HG03064 (cell line): ENCODE results near the gene LDB3.
"Not testable (repeated sequence)": the region's sequence is repeated elsewhere in the genome, so short reads cannot be mapped to it uniquely, and the experiment has no call there.

ENCODE experiments used
- ATAC-seq: cut with Tn5 transposase; IDR thresholded peaks from one replicate; pipeline ENCODE4 v1.9.1; 2021; ENCODE audit warnings: low read depth; ENCODE audit not compliant: unreplicated experiment

LDB3 gene

DNA sequence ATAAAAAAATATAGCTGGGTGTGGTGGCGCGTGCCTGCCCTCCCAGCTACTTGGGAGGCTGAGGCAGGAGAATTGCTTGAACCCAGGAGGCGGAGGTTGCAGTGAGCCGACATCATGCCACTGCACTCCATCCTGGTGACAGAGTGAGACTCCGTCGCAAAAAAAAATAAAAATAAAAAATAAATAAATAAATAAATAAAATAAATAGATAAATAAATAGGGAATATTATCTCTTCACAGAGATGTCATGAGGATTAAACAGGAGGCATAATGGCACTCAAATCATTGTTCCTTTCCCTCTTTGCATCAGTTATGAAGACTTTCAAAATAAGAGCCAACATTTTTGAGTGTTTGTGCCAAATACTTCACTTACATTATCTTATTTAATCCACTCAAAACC lies 56.1 kb downstream of the LDB3 start:
- ATAC-seq = no peak

DNA sequence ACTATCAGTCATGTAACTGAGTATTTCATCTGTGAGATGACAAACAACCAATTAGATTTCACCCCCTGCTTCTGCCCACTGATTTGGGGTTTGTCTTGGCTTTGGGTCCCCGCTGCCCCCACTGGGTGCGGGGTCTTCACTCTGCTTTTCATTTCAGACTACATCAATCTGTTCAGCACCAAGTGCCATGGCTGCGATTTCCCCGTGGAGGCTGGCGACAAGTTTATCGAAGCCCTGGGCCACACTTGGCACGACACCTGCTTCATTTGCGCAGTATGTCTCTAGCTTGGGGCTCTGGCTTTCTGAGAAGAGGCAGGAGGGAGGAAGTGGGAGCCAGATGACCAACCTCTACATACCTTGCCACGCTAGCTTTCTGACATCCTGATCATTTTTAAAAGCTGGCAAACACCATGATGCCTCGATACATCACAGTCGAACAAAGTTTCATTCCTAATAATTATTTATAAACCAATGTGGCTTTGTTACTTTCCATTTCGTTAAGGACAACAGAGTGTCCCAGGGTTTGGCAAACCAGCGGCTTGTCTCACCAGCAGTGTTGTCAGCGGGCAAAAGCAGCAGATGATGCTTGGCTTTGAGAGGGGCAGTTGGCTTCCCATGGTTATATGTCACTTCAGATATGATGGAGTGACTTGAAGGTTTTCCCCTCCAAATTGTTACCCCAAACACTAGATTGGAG lies 57.8 kb downstream of the LDB3 start:
- ATAC-seq = no peak

GRCh38 chr10:86726677-86726999 lies 58.3 kb downstream of the LDB3 start:
- ATAC-seq = no peak

- no peak for ATAC-seq
Observed at GRCh38 chr10:86727470-86727869, 59.2 kb downstream of the LDB3 start.

DNA sequence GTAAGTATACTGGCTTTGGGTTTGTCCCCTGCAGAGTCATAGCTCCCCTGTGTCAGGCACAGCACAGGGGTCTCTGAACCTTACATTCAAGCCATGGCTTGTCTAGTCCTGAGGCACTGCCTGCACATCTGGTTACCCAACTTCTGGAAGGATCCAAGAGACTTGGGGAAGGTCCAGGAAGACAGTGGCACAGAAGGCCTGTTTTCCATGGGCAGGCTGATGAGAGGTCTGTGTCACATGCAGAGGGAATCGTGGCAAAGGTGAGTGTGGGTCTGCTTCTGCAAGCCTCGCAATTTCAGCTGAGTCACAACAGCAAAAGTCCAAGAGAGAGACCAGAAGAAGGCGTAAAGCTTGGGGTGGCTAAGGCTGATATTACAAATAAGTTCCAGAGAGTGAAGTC lies 59.7 kb downstream of the LDB3 start:
- ATAC-seq = no peak

- ATAC-seq = no peak
Observed at GRCh38 chr10:86729677-86730076, 61.4 kb downstream of the LDB3 start.

- no peak for ATAC-seq
Observed at GRCh38 chr10:86730227-86730626, 61.9 kb downstream of the LDB3 start.

DNA sequence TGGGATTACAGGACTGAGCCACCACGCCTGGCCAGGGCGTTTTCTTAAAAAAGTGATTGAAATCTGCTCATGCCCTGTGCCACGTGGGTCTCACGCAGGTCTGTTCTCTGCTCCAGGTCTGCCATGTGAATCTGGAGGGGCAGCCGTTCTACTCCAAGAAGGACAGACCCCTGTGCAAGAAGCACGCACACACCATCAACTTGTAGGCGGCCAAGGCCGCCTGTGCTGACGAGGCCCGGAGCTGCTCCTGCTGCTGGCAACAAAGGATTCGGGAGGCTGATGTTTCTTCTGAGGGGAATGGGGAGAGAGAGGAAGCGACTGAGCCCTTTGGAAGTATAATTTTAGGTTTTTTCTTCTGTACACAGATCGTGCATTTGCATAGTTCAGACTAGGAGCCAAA lies 64.5 kb downstream of the LDB3 start:
- ATAC-seq = no peak

DNA sequence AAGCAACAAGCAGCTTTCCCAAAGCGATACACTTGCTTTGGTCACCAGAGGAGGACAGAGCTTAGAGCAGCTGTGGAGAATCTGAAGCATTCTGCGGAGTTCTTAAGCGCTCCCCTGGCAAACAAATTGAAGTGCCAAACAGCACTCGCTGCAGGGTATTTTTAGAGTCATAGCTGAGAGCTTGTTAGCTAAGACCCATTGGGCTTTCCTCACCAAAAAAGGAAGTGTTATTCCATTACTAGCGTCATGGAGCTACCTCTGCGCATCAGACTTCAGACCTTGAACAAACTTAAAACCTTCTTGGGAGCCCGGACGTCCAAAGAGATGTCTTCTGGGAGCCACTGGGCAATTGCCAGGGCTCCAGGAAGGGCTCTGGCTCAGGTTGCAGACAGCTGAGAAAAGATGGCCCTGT lies 65.0 kb downstream of the LDB3 start:
- ATAC-seq = no peak

DNA sequence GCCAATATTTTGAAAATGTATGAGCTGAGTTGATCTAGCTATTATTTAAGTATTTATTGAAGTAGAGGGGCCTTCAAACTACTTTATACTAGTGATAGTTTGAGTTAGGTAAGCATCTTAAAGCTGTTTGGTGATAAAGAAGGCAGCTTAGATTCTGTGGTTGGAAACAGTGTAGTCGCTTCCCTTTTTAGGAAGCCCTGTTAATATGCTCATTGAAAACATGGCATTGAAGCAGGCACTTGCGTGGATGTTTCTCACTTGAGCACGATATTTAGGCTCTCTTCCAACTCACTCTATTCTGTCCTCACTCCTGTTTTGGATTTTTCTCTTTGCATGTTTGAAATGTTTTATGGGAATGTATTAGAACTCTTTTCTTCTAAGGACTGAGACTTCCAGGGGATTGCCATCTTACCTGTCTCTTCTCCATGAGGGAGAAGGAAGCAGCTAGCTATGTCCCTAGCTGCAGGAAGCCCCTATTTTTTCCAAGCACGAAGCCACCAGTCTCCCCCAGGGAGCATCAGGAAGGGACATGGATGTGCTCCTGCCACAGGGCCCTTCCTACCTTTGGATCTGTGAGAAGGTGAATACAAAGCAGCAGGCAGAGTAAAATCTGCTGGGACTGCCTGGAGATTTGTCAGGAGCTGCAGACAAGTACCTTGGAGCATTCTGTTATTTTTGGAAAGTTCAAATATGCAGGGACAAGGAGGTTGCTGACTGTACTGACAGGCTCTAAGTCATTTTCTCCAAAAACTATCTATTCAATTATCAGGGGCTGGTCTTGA lies 66.1 kb downstream of the LDB3 start:
- ATAC-seq = no peak

GRCh38 chr10:86735278-86735677 lies 67.0 kb downstream of the LDB3 start:
- not testable (repeated sequence) for ATAC-seq

DNA sequence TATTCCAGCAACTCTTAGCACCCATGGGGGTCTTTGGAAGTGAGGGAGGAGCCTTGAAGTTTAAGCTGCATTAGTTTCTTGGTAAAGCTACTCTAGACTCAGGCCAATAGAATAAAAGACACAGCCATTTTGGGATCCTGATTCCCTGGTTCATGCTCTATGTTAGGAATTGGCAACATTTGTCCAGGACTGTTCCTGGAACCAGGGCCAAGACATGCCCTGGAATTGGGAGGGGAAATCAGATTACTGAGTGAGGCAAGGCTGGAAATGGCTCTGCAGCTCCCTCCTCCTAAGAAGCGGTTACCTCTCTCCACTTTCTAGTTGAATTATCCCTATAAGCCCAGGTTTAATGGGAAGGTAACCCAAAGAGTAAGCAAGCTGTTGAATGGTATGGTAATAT lies 73.9 kb downstream of the LDB3 start:
- ATAC-seq = no peak

DNA sequence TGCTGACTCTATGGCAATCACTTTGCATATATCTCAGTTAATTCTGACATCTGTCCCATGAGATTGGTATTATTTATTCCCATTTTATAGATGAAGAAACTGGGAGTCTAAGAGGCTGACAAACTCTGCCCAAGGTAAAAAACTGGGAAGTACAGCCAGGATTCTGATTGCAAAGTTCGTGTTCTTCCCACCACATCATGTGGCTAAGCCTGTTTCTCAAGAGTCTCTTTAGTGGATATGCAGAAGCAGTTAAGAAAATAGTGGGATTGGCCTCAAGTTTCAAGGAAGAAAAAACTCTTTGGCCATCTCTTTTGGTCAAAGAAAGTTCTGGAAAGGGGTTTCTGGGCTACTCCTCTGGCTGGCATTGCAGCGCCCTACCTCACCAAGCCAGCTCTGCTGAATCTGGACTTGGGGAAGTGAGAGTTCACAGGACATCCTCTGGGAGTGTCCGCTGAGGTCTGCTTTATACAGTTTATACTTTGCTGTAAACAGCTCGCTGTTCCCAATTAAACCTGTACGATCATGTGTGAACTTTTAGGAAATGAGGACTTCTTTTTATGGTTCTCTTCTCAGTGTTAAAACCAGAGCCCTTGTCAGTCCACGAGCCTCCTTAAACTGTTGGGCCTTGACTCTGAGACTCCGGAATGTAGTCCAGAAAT lies 75.9 kb downstream of the LDB3 start:
- ATAC-seq = no peak

GRCh38 chr10:86747796-86748581 lies 79.7 kb downstream of the LDB3 start:
- no peak for ATAC-seq

- no peak for ATAC-seq
Observed at GRCh38 chr10:86749854-86750253, 81.5 kb downstream of the LDB3 start.

DNA sequence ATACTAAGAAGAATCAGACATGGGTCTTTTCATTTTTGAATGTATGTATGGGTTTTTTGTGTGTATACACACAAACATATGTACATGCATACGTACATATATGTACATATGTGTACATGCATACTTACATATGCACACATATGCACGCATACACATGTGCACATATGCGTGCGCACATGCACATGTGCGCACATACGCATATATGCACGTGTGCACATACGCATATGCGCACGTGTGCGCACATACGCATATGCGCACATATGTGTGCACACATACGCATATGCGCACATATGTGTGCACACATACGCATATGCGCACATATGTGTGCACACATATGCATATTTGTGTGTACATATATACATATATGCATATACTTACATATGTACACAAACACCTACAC lies 83.2 kb downstream of the LDB3 start:
- no peak for ATAC-seq

GRCh38 chr10:86752311-86752710 lies 84.0 kb downstream of the LDB3 start:
- ATAC-seq = no peak

GRCh38 chr10:86753051-86753450 lies 84.7 kb downstream of the LDB3 start:
- ATAC-seq = no peak

DNA sequence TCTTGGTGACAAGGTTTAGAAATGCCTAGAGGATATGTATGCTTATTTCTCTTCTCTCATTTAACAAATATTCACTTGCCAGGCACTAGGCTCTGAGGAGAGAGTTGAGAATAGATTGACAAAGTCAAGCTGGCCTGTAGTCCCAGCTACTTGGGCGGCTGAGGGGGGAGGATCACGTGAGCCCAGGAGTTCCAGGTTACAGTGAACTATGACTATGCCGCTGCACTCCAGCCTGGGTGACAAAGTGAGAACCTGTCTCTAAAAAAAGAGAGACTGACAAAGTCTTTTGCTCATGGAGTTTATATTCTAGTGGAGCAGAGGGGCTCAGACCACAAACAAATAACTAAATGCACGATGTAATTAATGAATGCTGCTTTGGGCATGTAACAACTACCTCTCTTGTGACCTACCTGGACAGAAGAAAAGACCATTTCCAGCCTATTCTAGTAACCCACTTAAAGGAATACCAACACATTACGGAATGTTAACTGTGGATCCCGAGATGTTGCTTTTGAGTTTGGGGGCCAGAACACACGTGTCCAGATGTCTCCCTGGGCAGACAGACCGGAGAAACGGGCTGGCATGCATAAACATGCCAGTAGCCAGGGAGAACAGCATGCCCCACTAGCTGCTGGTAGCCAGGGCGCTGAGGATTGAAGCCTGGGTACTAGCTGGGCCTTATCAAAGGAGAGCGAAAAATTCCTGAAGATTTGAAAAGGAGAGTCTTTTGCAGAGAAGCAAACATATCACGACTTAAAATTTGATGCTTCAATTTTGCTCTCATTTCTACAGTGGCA lies 85.5 kb downstream of the LDB3 start:
- ATAC-seq = no peak

DNA sequence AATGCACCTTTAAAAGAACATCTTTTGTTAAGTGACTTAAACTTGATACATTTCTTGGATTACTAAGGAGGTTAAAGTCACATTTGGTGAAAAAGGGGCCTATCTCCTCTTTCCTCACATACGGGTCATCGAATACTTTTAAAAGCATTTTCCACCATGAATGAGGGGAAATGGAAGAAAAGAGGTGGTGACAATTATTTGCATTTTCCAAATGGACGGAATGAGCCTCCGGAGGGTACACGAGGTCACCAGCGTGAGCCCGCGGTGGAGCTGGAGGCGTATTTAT lies 87.1 kb downstream of the LDB3 start:
- ATAC-seq = no peak
